PC-9 (cell line): ENCODE results near the gene OPTC. TPM values are rescaled to one million over a fixed set of nuclear protein-coding genes. Genes with fewer than 3 reads are reported as not detected.
"Not testable (repeated sequence)": the region's sequence is repeated elsewhere in the genome, so short reads cannot be mapped to it uniquely, and the experiment has no call there.

Experiments
- BruUV-seq: library from RNA; stranded (reverse); fragments of 400-500 nt; replicated peaks from 2 replicates; lab custom pipeline; 2021; lab: Mats Ljungman, UMichigan
- CTCF ChIA-PET: fragments of 300-600 bp; sonication (Branson Sonifier 250); formaldehyde crosslinking; loops from one replicate; lab custom pipeline; 2022; ENCODE audit warnings: antibody characterized with exemption; lab: Charles Lee
- POLR2A ChIA-PET: fragments of 300-600 bp; sonication (Branson Sonifier 250); formaldehyde crosslinking; loops from one replicate; lab custom pipeline; 2022; ENCODE audit warnings: antibody characterized with exemption; ENCODE audit not compliant: unreplicated experiment; lab: Charles Lee
- DNase-seq, 2 experiments: peaks; one replicate each; pipeline versions ENCODE4 v3.0.0 to v3.0.0-alpha.2; 2015 to 2022; ENCODE audit warnings: mixed read lengths in 1 of 2
- H2AFZ ChIP-seq: fragments of 200-600 bp; sonication (generic); 2 replicates; pipeline ENCODE4 v1.8.1; 2017; ENCODE audit warnings: antibody characterized with exemption
- H3F3A ChIP-seq: fragments of 200-600 bp; sonication (generic); 2 replicates; pipeline ENCODE4 v1.8.1; 2017; ENCODE audit warnings: antibody characterized with exemption, mild to moderate bottlenecking, low read depth; ENCODE audit not compliant: insufficient read depth
- H3K27ac ChIP-seq: fragments of 200-600 bp; sonication (generic); 2 replicates; pipeline ENCODE4 v1.6.1; 2016; ENCODE audit warnings: mixed run types
- H3K27me3 ChIP-seq: fragments of 200-600 bp; sonication (generic); 2 replicates; pipeline ENCODE4 v1.6.1; 2016; ENCODE audit warnings: low read depth, mixed run types; ENCODE audit not compliant: insufficient read depth
- H3K36me3 ChIP-seq: fragments of 200-600 bp; sonication (generic); 2 replicates; pipeline ENCODE4 v1.6.1; 2016; ENCODE audit warnings: low read depth, mixed run types
- H3K4me1 ChIP-seq: fragments of 200-600 bp; sonication (generic); replicated peaks from 2 replicates; pipeline ENCODE4 v1.6.1; 2016; ENCODE audit warnings: mixed run types; ENCODE audit not compliant: insufficient read depth
- H3K4me2 ChIP-seq: fragments of 200-600 bp; sonication (generic); 2 replicates; pipeline ENCODE4 v1.6.1; 2017; ENCODE audit warnings: mixed run types
- H3K4me3 ChIP-seq: fragments of 200-600 bp; sonication (generic); 2 replicates; pipeline ENCODE4 v1.6.1; 2016; ENCODE audit warnings: mixed run types
- H3K79me2 ChIP-seq: fragments of 200-600 bp; sonication (generic); 2 replicates; pipeline ENCODE4 v1.6.1; 2017; ENCODE audit warnings: low read depth, mixed run types
- H3K9me2 ChIP-seq: fragments of 200-600 bp; sonication (generic); 2 replicates; pipeline ENCODE4 v1.8.1; 2017; ENCODE audit warnings: mild to moderate bottlenecking; ENCODE audit not compliant: insufficient read depth
- H3K9me3 ChIP-seq: fragments of 200-600 bp; sonication (generic); 2 replicates; pipeline ENCODE4 v1.8.1; 2016; ENCODE audit warnings: low read depth; ENCODE audit not compliant: insufficient read depth
- H4K20me1 ChIP-seq: fragments of 200-600 bp; sonication (generic); 2 replicates; pipeline ENCODE4 v1.8.1; 2017; ENCODE audit not compliant: insufficient read depth
- EZH2 ChIP-seq: fragments of 200-600 bp; sonication (generic); IDR thresholded peaks from 2 replicates; pipeline ENCODE4 v1.8.0; 2017; ENCODE audit warnings: antibody characterized with exemption, low read depth
- intact Hi-C: fragments of 100-400 bp; cut with micrococcal nuclease; formaldehyde crosslinking; loops from one replicate; pipeline ENCODE4 v1.10.0; 2022; ENCODE audit not compliant: unreplicated experiment
- total RNA-seq: library from RNA; stranded (reverse); gene quantifications from 2 replicates; pipeline ENCODE4 v1.2.3, GENCODE V29; 2021
- TF ChIP-seq, protein P1 (sequence below): fragments of 200-600 bp; sonication (generic); conservative IDR thresholded peaks from 2 replicates; pipeline ENCODE4 v1.6.1; 2017; ENCODE audit warnings: mixed run types, antibody characterized with exemption, mild to moderate bottlenecking, moderate library complexity

The OPTC gene
- total RNA-seq, 1 experiment from 2014 or later = not detected

- H3K4me1 ChIP-seq = peaks cover 85% of the 10 kb centered on the region
- H3K79me2 ChIP-seq = no peaks in the 10 kb centered on the region
- H4K20me1 ChIP-seq = no peaks in the 10 kb centered on the region
- no peaks in the 10 kb centered on the region for H3K9me2 ChIP-seq
- H3K27me3 ChIP-seq = no peaks in the 10 kb centered on the region
- no peaks in the 10 kb centered on the region for H3K9me3 ChIP-seq
- DNase-seq = no peak
- H3F3A ChIP-seq = peaks cover 36% of the 10 kb centered on the region
- intact Hi-C loops = no loop called here
- CTCF ChIA-PET = interaction anchor here (0.6 kb wide), 1 partner anchor 11 kb away, joined by 3 read pairs; no protein-coding TSS in a partner anchor
- BruUV-seq = no TSS peak
- no peak overlapping the region for H3K27ac ChIP-seq
- POLR2A ChIA-PET = no interaction called here
- no peak overlapping the region for H2AFZ ChIP-seq
- H3K4me3 ChIP-seq = no peak overlapping the region
- no peak overlapping the region; the same call in 1 of the 2 replicates for H3K4me2 ChIP-seq
- H3K36me3 ChIP-seq = no peaks in the 10 kb centered on the region
- TF ChIP-seq EZH2 = no peak
- TF ChIP-seq, protein P1, sequence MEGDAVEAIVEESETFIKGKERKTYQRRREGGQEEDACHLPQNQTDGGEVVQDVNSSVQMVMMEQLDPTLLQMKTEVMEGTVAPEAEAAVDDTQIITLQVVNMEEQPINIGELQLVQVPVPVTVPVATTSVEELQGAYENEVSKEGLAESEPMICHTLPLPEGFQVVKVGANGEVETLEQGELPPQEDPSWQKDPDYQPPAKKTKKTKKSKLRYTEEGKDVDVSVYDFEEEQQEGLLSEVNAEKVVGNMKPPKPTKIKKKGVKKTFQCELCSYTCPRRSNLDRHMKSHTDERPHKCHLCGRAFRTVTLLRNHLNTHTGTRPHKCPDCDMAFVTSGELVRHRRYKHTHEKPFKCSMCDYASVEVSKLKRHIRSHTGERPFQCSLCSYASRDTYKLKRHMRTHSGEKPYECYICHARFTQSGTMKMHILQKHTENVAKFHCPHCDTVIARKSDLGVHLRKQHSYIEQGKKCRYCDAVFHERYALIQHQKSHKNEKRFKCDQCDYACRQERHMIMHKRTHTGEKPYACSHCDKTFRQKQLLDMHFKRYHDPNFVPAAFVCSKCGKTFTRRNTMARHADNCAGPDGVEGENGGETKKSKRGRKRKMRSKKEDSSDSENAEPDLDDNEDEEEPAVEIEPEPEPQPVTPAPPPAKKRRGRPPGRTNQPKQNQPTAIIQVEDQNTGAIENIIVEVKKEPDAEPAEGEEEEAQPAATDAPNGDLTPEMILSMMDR = no peak
These were observed 23.6 kb downstream of the OPTC start for GRCh38 chr1:203517426-203518110.

- POLR2A ChIA-PET, H3K36me3 ChIP-seq, H3K79me2 ChIP-seq, H3K27ac ChIP-seq, BruUV-seq, H3K9me3 ChIP-seq, intact Hi-C loops, H3K9me2 ChIP-seq, H3K27me3 ChIP-seq, H3K4me2 ChIP-seq, DNase-seq, CTCF ChIA-PET, H4K20me1 ChIP-seq, H3K4me3 ChIP-seq, H2AFZ ChIP-seq: not testable (repeated sequence)
- Histone ChIP-seq H3F3A (peaks cover 31% of the 10 kb centered on the region), H3K4me1 (peaks cover 81% of the 10 kb centered on the region)
These were observed 24.2 kb downstream of the OPTC start for GRCh38 chr1:203518139-203518538.

DNA sequence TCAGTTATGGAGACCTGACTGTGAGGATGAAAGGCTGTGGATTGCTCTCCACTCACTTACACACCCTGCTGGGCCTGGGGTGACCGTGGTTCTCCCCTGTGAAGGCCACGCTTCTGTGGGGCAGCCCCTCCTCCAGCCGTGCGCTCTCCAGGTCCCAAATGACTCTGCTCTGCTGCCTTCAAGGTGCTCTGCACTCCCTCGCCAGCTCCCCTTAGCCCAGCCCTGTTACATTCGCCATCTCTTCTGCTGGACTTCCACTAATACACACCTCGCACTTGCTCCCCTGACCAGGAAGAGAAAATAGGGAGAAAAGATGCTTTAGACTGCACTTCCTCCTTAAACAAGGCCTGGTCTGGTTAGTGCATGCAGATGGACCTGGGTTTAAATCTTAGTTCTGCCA is 24.6 kb downstream of the OPTC start:
- Histone ChIP-seq H2AFZ (no peak overlapping the region), H3K9me2 (no peaks in the 10 kb centered on the region), H3K4me2 (peak overlapping the region; percentile 31), H3K9me3 (no peaks in the 10 kb centered on the region), H4K20me1 (no peaks in the 10 kb centered on the region), H3K4me3 (no peak overlapping the region), H3K79me2 (no peaks in the 10 kb centered on the region), H3K27me3 (no peaks in the 10 kb centered on the region), H3K36me3 (no peaks in the 10 kb centered on the region), H3F3A (peaks cover 27% of the 10 kb centered on the region), H3K4me1 (peaks cover 77% of the 10 kb centered on the region), H3K27ac (no peak overlapping the region)
- DNase-seq = no peak
- TF ChIP-seq, protein P1 = no peak
- intact Hi-C loops = no loop called here
- ChIA-PET CTCF (interaction anchor here (0.6 kb wide), 1 partner anchor 514 kb away, joined by 3 read pairs; no protein-coding TSS in a partner anchor), POLR2A (interaction anchor here (0.7 kb wide), 1 partner anchor 243 kb away, joined by 3 read pairs; no protein-coding TSS in a partner anchor)
- no TSS peak for BruUV-seq
